HepG2 (cell line): ENCODE results near the gene TMED5.

Experiments used
- CTCF ChIP-seq: sonication (generic); formaldehyde crosslinking; IDR thresholded peaks from 2 replicates; pipeline ENCODE4 v1.5.0; 2020; ENCODE audit warnings: mild to moderate bottlenecking, missing genetic modification reagents, moderate library complexity
- EP300 ChIP-seq, 3 experiments: sonication (generic) in 1 of 3; formaldehyde crosslinking in 1 of 3; IDR thresholded peaks; 2 replicates each; pipeline versions ENCODE4 v1.5.1 to v1.6.1; 2011 to 2020; ENCODE audit warnings: low read depth in 2 of 3, low read length in 2 of 3, borderline replicate concordance in 1 of 3, improper control_type of control experiment in 1 of 3, mild to moderate bottlenecking in 1 of 3, missing genetic modification reagents in 1 of 3, moderate library complexity in 1 of 3
- HDAC6 ChIP-seq: fragments of 200-600 bp; sonication (generic); IDR thresholded peaks from 2 replicates; pipeline ENCODE4 v1.7.0; 2017; ENCODE audit warnings: mild to moderate bottlenecking, antibody characterized with exemption, low read length, low read depth
- MTF2 ChIP-seq: sonication (generic); formaldehyde crosslinking; IDR thresholded peaks from 2 replicates; pipeline ENCODE4 v1.5.0; 2020; ENCODE audit warnings: missing genetic modification reagents, borderline replicate concordance
- NCOR1 ChIP-seq: fragments of 200-600 bp; sonication (generic); IDR thresholded peaks from 2 replicates; pipeline ENCODE4 v1.7.0; 2017; ENCODE audit warnings: antibody characterized with exemption, low read length, borderline replicate concordance
- NFRKB ChIP-seq: fragments of 450-650 bp; IDR thresholded peaks from 2 replicates; pipeline ENCODE4 v1.6.1; 2017
- NKX3-1 ChIP-seq: sonication (generic); formaldehyde crosslinking; IDR thresholded peaks from 2 replicates; pipeline ENCODE4 v1.5.0; 2020; ENCODE audit warnings: missing genetic modification reagents
- POGZ ChIP-seq: sonication (generic); formaldehyde crosslinking; IDR thresholded peaks from 2 replicates; pipeline ENCODE4 v1.4.0; 2020; ENCODE audit warnings: mild to moderate bottlenecking, missing genetic modification reagents
- POLR2A ChIP-seq, 2 experiments: IDR thresholded peaks; 2 replicates each; pipeline ENCODE4 v1.6.1; 2011; ENCODE audit warnings: low read depth in 2 of 2, low read length in 2 of 2, mild to moderate bottlenecking in 1 of 2, moderate library complexity in 1 of 2; ENCODE audit not compliant: insufficient read depth in 1 of 2
- ZNF121 ChIP-seq: sonication (generic); formaldehyde crosslinking; IDR thresholded peaks from 2 replicates; pipeline ENCODE4 v1.5.0; 2020; ENCODE audit warnings: mild to moderate bottlenecking, missing genetic modification reagents
- ZNF550 ChIP-seq: sonication (generic); formaldehyde crosslinking; IDR thresholded peaks from 2 replicates; pipeline ENCODE4 v1.4.0; 2020; ENCODE audit warnings: mild to moderate bottlenecking, missing genetic modification reagents, borderline replicate concordance

GRCh38 chr1:93223023-93223675 lies 42.9 kb upstream of the TMED5 start:
- no peak for TF ChIP-seq HDAC6
- TF ChIP-seq ZNF121 (CRISPR knock-in tag): no peak
- no peak for TF ChIP-seq NKX3-1 (CRISPR knock-in tag)
- TF ChIP-seq POGZ (CRISPR knock-in tag): no peak
- no peak for TF ChIP-seq EP300 (IDR thresholded peaks at IDR 0.05; ENCODE audit: low read depth in 2 of 2, low read length in 2 of 2)
- TF ChIP-seq EP300 (CRISPR knock-in tag; IDR thresholded peaks at IDR 0.05; ENCODE audit: borderline replicate concordance): no peak
- no peak for TF ChIP-seq CTCF
- TF ChIP-seq POLR2A (IDR thresholded peaks at IDR 0.05; ENCODE audit: insufficient read depth in 1 of 2, low read depth in 2 of 2, low read length in 2 of 2): no peak
- TF ChIP-seq NCOR1: no peak
- TF ChIP-seq NFRKB: no peak
- TF ChIP-seq ZNF550 (CRISPR knock-in tag): no peak
- no peak for TF ChIP-seq MTF2
